ENCODE data around the gene FAM161A.
A peak's percentile ranks its signal among the peaks of the same experiment; 100 is the strongest.
"Not testable (repeated sequence)": the region's sequence is repeated elsewhere in the genome, so short reads cannot be mapped to it uniquely, and the experiment has no call there.

Gene FAM161A

GRCh38 chr2:61855318-61855613 lies 1.4 kb upstream of the FAM161A start:
- no peaks in the 10 kb centered on the region for H3K36me3 ChIP-seq (replicated peaks; ENCODE audit: insufficient read depth, low read length)
- no peaks in the 10 kb centered on the region for H3K9me2 ChIP-seq (replicated peaks; ENCODE audit: insufficient read depth, low read length)
- DNase-seq: no peak
- H3K9me3 ChIP-seq (replicated peaks; ENCODE audit: insufficient read depth, low read length): no peaks in the 10 kb centered on the region
- H3K4me3 ChIP-seq (ENCODE audit: low read length): peak overlapping the region; percentile 85
- H2AFZ ChIP-seq (ENCODE audit: low read length): peak overlapping the region; percentile 99
- peak overlapping the region; percentile 75 for H3K9ac ChIP-seq (ENCODE audit: low read length)
- H3K79me2 ChIP-seq (ENCODE audit: low read length): no peaks in the 10 kb centered on the region
- no peaks in the 10 kb centered on the region for H4K20me1 ChIP-seq (ENCODE audit: insufficient read depth, low read length)
- H3K27ac ChIP-seq (ENCODE audit: low read length): peak overlapping the region; percentile 71; the same call in 1 of the 2 replicates
- TF ChIP-seq CTCF (IDR thresholded peaks at IDR 0.05; ENCODE audit: low read length) (no peak), EZH2 (optimal IDR thresholded peaks at IDR 0.05; ENCODE audit: low read depth, low read length) (no peak), EZH2phosphoT487 (IDR thresholded peaks at IDR 0.05; ENCODE audit: low read length) (no peak)
- peaks cover 9% of the 10 kb centered on the region; the same call in 1 of the 2 replicates for H3K4me1 ChIP-seq (ENCODE audit: low read length)
- H3F3A ChIP-seq (ENCODE audit: insufficient read depth, low read length): peaks cover 21% of the 10 kb centered on the region
- no peaks in the 10 kb centered on the region for H3K27me3 ChIP-seq (replicated peaks; ENCODE audit: insufficient read depth, low read length)
- H3K4me2 ChIP-seq (ENCODE audit: low read depth, low read length): peak overlapping the region; percentile 92

- Histone ChIP-seq H3K36me3 (replicated peaks; ENCODE audit: insufficient read depth, low read length) (no peaks in the 10 kb centered on the region), H3K27ac (ENCODE audit: low read length) (peak overlapping the region; percentile 71), H3K9ac (ENCODE audit: low read length) (peak overlapping the region; percentile 75)
Measured at GRCh38 chr2:61854564-61855317, 881 bp upstream of the FAM161A start.

GRCh38 chr2:61853086-61853846 lies 594 bp downstream of the FAM161A start:
- no peaks in the 10 kb centered on the region for H4K20me1 ChIP-seq (ENCODE audit: insufficient read depth, low read length)
- peak; percentile 65 for DNase-seq

More at GRCh38 chr2:61854564-61855317, 881 bp upstream of the FAM161A start:
- Histone ChIP-seq H3F3A (ENCODE audit: insufficient read depth, low read length) (peaks cover 21% of the 10 kb centered on the region), H3K79me2 (ENCODE audit: low read length) (no peaks in the 10 kb centered on the region), H3K27me3 (replicated peaks; ENCODE audit: insufficient read depth, low read length) (no peaks in the 10 kb centered on the region), H3K4me3 (ENCODE audit: low read length) (peak overlapping the region; percentile 85), H3K9me3 (replicated peaks; ENCODE audit: insufficient read depth, low read length) (no peaks in the 10 kb centered on the region), H3K9me2 (replicated peaks; ENCODE audit: insufficient read depth, low read length) (no peaks in the 10 kb centered on the region), H3K4me2 (ENCODE audit: low read depth, low read length) (peak overlapping the region; percentile 92), H3K4me1 (ENCODE audit: low read length) (peaks cover 9% of the 10 kb centered on the region; the same call in 1 of the 2 replicates), H2AFZ (ENCODE audit: low read length) (peak overlapping the region; percentile 99), H4K20me1 (ENCODE audit: insufficient read depth, low read length) (no peaks in the 10 kb centered on the region)
- peak; percentile 97 for DNase-seq
- TF ChIP-seq EZH2phosphoT487 (IDR thresholded peaks at IDR 0.05; ENCODE audit: low read length): no peak
- no peak for TF ChIP-seq EZH2 (optimal IDR thresholded peaks at IDR 0.05; ENCODE audit: low read depth, low read length)
- peak; percentile 8; the same call in 1 of the 2 replicates for TF ChIP-seq CTCF (IDR thresholded peaks at IDR 0.05; ENCODE audit: low read length)

GRCh38 chr2:61851270-61851669 lies 2.6 kb downstream of the FAM161A start:
- H3K27ac ChIP-seq (ENCODE audit: low read length); H3K9ac ChIP-seq (ENCODE audit: low read length); H3K4me2 ChIP-seq (ENCODE audit: low read depth, low read length); H3K9me3 ChIP-seq (replicated peaks; ENCODE audit: insufficient read depth, low read length); DNase-seq; H3K79me2 ChIP-seq (ENCODE audit: low read length); H3K27me3 ChIP-seq (replicated peaks; ENCODE audit: insufficient read depth, low read length); H3K9me2 ChIP-seq (replicated peaks; ENCODE audit: insufficient read depth, low read length); H2AFZ ChIP-seq (ENCODE audit: low read length); H3K36me3 ChIP-seq (replicated peaks; ENCODE audit: insufficient read depth, low read length); H4K20me1 ChIP-seq (ENCODE audit: insufficient read depth, low read length); H3K4me3 ChIP-seq (ENCODE audit: low read length); H3K4me1 ChIP-seq (ENCODE audit: low read length): not testable (repeated sequence)
- peaks cover 21% of the 10 kb centered on the region for H3F3A ChIP-seq (ENCODE audit: insufficient read depth, low read length)

More at GRCh38 chr2:61853086-61853846, 594 bp downstream of the FAM161A start:
- Histone ChIP-seq H2AFZ (ENCODE audit: low read length) (peak overlapping the region; percentile 90), H3K4me3 (ENCODE audit: low read length) (peak overlapping the region; percentile 85), H3K9ac (ENCODE audit: low read length) (peak overlapping the region; percentile 75), H3K27ac (ENCODE audit: low read length) (peak overlapping the region; percentile 71; the same call in 1 of the 2 replicates), H3K9me2 (replicated peaks; ENCODE audit: insufficient read depth, low read length) (no peaks in the 10 kb centered on the region), H3K36me3 (replicated peaks; ENCODE audit: insufficient read depth, low read length) (no peaks in the 10 kb centered on the region), H3K4me2 (ENCODE audit: low read depth, low read length) (peak overlapping the region; percentile 92), H3K4me1 (ENCODE audit: low read length) (peaks cover 9% of the 10 kb centered on the region; the same call in 1 of the 2 replicates), H3K9me3 (replicated peaks; ENCODE audit: insufficient read depth, low read length) (no peaks in the 10 kb centered on the region), H3K27me3 (replicated peaks; ENCODE audit: insufficient read depth, low read length) (no peaks in the 10 kb centered on the region), H3F3A (ENCODE audit: insufficient read depth, low read length) (peaks cover 21% of the 10 kb centered on the region), H3K79me2 (ENCODE audit: low read length) (no peaks in the 10 kb centered on the region)
- TF ChIP-seq CTCF (IDR thresholded peaks at IDR 0.05; ENCODE audit: low read length) (no peak), EZH2 (optimal IDR thresholded peaks at IDR 0.05; ENCODE audit: low read depth, low read length) (no peak), EZH2phosphoT487 (IDR thresholded peaks at IDR 0.05; ENCODE audit: low read length) (no peak)
